Measurements from ENCODE around the gene METTL24.

DNA sequence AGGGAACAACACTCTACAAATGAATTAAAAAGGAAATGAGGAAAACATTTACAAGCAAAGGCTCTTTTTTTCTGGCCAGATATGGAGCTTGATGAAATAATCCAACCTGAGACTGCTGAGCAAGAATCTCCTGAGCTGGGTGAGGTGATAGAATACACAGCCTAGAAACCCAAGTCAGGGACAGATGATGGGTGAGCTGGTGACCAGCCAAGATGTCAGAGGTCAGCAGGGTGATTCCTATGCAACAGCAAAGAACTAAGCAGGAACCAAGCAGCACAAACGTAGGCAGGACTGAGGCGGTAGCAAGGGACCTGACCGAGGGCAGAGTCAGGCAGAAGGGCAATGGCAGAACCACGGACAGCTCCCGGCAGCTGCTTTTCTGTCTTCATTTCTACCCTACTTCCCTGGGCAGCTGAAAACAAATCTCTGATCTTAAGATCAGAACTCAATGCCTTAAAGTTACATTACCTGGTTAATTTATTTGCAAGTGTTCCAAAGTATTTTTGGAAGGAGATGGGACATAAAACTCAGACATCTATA is 102.9 kb downstream of the METTL24 start:
- TF ChIP-seq, protein P1, sequence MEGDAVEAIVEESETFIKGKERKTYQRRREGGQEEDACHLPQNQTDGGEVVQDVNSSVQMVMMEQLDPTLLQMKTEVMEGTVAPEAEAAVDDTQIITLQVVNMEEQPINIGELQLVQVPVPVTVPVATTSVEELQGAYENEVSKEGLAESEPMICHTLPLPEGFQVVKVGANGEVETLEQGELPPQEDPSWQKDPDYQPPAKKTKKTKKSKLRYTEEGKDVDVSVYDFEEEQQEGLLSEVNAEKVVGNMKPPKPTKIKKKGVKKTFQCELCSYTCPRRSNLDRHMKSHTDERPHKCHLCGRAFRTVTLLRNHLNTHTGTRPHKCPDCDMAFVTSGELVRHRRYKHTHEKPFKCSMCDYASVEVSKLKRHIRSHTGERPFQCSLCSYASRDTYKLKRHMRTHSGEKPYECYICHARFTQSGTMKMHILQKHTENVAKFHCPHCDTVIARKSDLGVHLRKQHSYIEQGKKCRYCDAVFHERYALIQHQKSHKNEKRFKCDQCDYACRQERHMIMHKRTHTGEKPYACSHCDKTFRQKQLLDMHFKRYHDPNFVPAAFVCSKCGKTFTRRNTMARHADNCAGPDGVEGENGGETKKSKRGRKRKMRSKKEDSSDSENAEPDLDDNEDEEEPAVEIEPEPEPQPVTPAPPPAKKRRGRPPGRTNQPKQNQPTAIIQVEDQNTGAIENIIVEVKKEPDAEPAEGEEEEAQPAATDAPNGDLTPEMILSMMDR (conservative IDR thresholded peaks at IDR 0.05) = no peak
- TF ChIP-seq EZH2 (IDR thresholded peaks at IDR 0.05; ENCODE audit: low read depth) = no peak

Measured in PC-9 (cell line).